ENCODE results near the gene AKAIN1.

- no peak for TF ChIP-seq CTCF (conservative IDR thresholded peaks at IDR 0.05; ENCODE audit: low read length)
- no peak for TF ChIP-seq EZH2phosphoT487 (IDR thresholded peaks at IDR 0.05; ENCODE audit: borderline replicate concordance, low read depth, low read length)
These were observed 29.2 kb downstream of the AKAIN1 start for GRCh38 chr18:5167831-5168230.
